GM20000 (cell line): Measurements from ENCODE around the gene SAE1.
A peak's percentile ranks its signal among the peaks of the same experiment; 100 is the strongest.

Experiments used
- DNase-seq: peaks from one replicate; pipeline ENCODE4 v3.0.0; 2012; ENCODE audit warnings: low spot score
- CTCF ChIP-seq: IDR thresholded peaks from 2 replicates; pipeline ENCODE4 v1.5.1; 2012; ENCODE audit warnings: mild to moderate bottlenecking, control low read depth; ENCODE audit errors: extremely low read depth, missing control alignments

Gene SAE1

GRCh38 chr19:47130589-47131227, at the start of gene SAE1:
SAE1 (plus strand) TSS chr19:47130835; CDS start chr19:47130931, 96 bp downstream.
- DNase-seq, result peak; percentile 96
- peak; percentile 46 for TF ChIP-seq CTCF

GRCh38 chr19:47081095-47081494, 49.5 kb upstream of the SAE1 start:
- DNase-seq, result no peak
- TF ChIP-seq CTCF, result no peak

- DNase-seq, result no peak
- no peak for TF ChIP-seq CTCF
Observed at GRCh38 chr19:47082493-47082892, 48.1 kb upstream of the SAE1 start.

GRCh38 chr19:47084879-47085439, 45.7 kb upstream of the SAE1 start:
- TF ChIP-seq CTCF, result no peak
- DNase-seq, result no peak

GRCh38 chr19:47086280-47086679, 44.4 kb upstream of the SAE1 start:
- no peak for TF ChIP-seq CTCF
- no peak for DNase-seq

GRCh38 chr19:47089767-47090350, 40.8 kb upstream of the SAE1 start:
- TF ChIP-seq CTCF, result no peak
- DNase-seq, result no peak

GRCh38 chr19:47093254-47093653, 37.4 kb upstream of the SAE1 start:
- no peak for TF ChIP-seq CTCF
- peak; percentile 35 for DNase-seq
